PC-3 (cell line): Measurements from ENCODE around the gene THEMIS.

ENCODE experiments used
- EZH2 ChIP-seq: fragments of 300-600 bp; sonication (generic); IDR thresholded peaks from one replicate; pipeline ENCODE4 v1.6.1; 2017; ENCODE audit warnings: antibody characterized with exemption, mild to moderate bottlenecking, low read length; ENCODE audit not compliant: unreplicated experiment
- EZH2phosphoT487 ChIP-seq: fragments of 300-600 bp; sonication (generic); IDR thresholded peaks from 2 replicates; pipeline ENCODE4 v1.6.1; 2018; ENCODE audit warnings: mild to moderate bottlenecking, antibody characterized with exemption, low read length, borderline replicate concordance
- TF ChIP-seq, protein P1 (sequence below): fragments of 300-600 bp; sonication (generic); conservative IDR thresholded peaks from 2 replicates; pipeline ENCODE4 v1.5.1; 2017; ENCODE audit warnings: antibody characterized with exemption, low read depth, mild to moderate bottlenecking, low read length

DNA sequence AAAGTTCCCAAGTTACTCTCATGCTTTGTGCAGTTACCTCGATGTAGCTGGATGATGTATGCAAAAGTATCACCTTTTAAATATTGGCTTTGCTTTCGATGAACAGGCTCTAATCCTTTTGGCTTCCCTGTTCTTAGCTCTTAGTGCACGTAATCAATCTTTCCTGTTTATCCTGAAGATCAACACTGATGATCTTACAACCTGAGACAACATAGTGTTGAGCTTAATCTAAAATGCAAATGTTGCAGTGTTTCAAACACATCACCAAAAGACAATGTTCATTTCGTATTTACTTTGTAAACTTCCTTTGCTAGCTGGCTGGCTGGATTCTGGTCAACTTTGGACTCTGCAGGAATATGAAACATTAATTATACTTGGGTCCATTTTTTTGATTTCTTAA, 132.1 kb downstream of the THEMIS start:
- TF ChIP-seq, protein P1, sequence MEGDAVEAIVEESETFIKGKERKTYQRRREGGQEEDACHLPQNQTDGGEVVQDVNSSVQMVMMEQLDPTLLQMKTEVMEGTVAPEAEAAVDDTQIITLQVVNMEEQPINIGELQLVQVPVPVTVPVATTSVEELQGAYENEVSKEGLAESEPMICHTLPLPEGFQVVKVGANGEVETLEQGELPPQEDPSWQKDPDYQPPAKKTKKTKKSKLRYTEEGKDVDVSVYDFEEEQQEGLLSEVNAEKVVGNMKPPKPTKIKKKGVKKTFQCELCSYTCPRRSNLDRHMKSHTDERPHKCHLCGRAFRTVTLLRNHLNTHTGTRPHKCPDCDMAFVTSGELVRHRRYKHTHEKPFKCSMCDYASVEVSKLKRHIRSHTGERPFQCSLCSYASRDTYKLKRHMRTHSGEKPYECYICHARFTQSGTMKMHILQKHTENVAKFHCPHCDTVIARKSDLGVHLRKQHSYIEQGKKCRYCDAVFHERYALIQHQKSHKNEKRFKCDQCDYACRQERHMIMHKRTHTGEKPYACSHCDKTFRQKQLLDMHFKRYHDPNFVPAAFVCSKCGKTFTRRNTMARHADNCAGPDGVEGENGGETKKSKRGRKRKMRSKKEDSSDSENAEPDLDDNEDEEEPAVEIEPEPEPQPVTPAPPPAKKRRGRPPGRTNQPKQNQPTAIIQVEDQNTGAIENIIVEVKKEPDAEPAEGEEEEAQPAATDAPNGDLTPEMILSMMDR: no peak
- TF ChIP-seq EZH2 (no peak), EZH2phosphoT487 (no peak)
